HG03060 (cell line): ENCODE results near the gene FLT3.
"Not testable (repeated sequence)": the region's sequence is repeated elsewhere in the genome, so short reads cannot be mapped to it uniquely, and the experiment has no call there.

Experiments
- ATAC-seq: cut with Tn5 transposase; IDR thresholded peaks from one replicate; pipeline ENCODE4 v1.9.1; 2021; ENCODE audit warnings: low read depth, moderate number of reproducible peaks; ENCODE audit not compliant: unreplicated experiment

The FLT3 gene

GRCh38 chr13:28010046-28010445 is 90.3 kb downstream of the FLT3 start:
- no peak for ATAC-seq

GRCh38 chr13:28005016-28005415 is 95.4 kb downstream of the FLT3 start:
- not testable (repeated sequence) for ATAC-seq

GRCh38 chr13:28002886-28003698 is 97.3 kb downstream of the FLT3 start:
- no peak for ATAC-seq

- ATAC-seq, result no peak
Observed at GRCh38 chr13:28001837-28002473, 98.4 kb downstream of the FLT3 start.

GRCh38 chr13:28001049-28001448 is 99.3 kb downstream of the FLT3 start:
- no peak for ATAC-seq

GRCh38 chr13:28000567-28000966 is 99.8 kb downstream of the FLT3 start:
- no peak for ATAC-seq

GRCh38 chr13:27997904-27998522 is 102.4 kb downstream of the FLT3 start:
- no peak for ATAC-seq

- no peak for ATAC-seq
Observed at GRCh38 chr13:27991881-27992280, 108.5 kb downstream of the FLT3 start.

- ATAC-seq, result no peak
Observed at GRCh38 chr13:27988520-27988919, 111.9 kb downstream of the FLT3 start, which contains the start of gene URAD. Gene URAD (minus strand): TSS chr13:27988693. CDS start chr13:27988637, 56 bp downstream.

GRCh38 chr13:27985600-27985999 is 114.8 kb downstream of the FLT3 start:
- no peak for ATAC-seq

GRCh38 chr13:27982361-27982760 is 118.0 kb downstream of the FLT3 start:
- ATAC-seq, result no peak

- ATAC-seq, result no peak
Observed at GRCh38 chr13:27981006-27981708, 119.2 kb downstream of the FLT3 start.

- no peak for ATAC-seq
Observed at GRCh38 chr13:27980280-27980998, 119.9 kb downstream of the FLT3 start.

- ATAC-seq, result no peak
Observed at GRCh38 chr13:27979765-27980279, 120.6 kb downstream of the FLT3 start.

- no peak for ATAC-seq
Observed at GRCh38 chr13:27979001-27979643, 121.3 kb downstream of the FLT3 start.

GRCh38 chr13:27978301-27978968 is 121.9 kb downstream of the FLT3 start:
- ATAC-seq, result no peak

- no peak for ATAC-seq
Observed at GRCh38 chr13:27977476-27978300, 122.7 kb downstream of the FLT3 start.
